Measurements from ENCODE around the gene CES2.

The CES2 gene

DNA sequence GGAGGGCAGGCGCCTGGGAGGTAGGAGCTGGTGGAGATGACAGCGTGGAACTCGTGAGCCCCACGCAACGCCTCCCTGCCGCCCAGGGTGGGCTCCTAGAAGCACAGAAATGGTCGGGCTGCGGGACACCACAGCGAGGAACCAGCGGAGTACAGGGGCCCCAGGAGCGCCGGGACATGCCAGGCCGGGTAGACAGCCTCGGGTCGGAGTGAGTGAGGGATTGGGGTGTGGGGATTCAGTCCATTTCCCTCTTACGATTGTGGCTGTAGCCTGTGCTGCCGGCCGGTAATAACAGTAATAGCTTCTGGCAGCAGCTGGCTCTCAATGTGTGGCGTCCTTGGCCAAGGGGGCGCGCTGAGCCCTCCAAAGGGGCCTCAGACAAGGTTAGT, 13.5 kb downstream of the CES2 start:
- Histone ChIP-seq H3K4me2 (no peak overlapping the region), H3K27ac (no peak overlapping the region), H3K4me1 (ENCODE audit: low read depth, poor library complexity, severe bottlenecking) (peaks cover 3% of the 10 kb centered on the region), H3K27me3 (ENCODE audit: insufficient read depth, low read depth) (no peaks in the 10 kb centered on the region), H3K79me2 (ENCODE audit: insufficient read depth, low read depth) (no peaks in the 10 kb centered on the region), H2AFZ (ENCODE audit: low read depth) (no peak overlapping the region), H4K20me1 (ENCODE audit: insufficient read depth) (no peaks in the 10 kb centered on the region), H3K36me3 (ENCODE audit: insufficient read depth) (no peaks in the 10 kb centered on the region), H3K9ac (no peak overlapping the region), H3K4me3 (IDR thresholded peaks at IDR 0.05; ENCODE audit: insufficient read depth, low read depth, low read length) (no peak overlapping the region)
- TF ChIP-seq, protein P1, sequence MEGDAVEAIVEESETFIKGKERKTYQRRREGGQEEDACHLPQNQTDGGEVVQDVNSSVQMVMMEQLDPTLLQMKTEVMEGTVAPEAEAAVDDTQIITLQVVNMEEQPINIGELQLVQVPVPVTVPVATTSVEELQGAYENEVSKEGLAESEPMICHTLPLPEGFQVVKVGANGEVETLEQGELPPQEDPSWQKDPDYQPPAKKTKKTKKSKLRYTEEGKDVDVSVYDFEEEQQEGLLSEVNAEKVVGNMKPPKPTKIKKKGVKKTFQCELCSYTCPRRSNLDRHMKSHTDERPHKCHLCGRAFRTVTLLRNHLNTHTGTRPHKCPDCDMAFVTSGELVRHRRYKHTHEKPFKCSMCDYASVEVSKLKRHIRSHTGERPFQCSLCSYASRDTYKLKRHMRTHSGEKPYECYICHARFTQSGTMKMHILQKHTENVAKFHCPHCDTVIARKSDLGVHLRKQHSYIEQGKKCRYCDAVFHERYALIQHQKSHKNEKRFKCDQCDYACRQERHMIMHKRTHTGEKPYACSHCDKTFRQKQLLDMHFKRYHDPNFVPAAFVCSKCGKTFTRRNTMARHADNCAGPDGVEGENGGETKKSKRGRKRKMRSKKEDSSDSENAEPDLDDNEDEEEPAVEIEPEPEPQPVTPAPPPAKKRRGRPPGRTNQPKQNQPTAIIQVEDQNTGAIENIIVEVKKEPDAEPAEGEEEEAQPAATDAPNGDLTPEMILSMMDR (conservative IDR thresholded peaks at IDR 0.05; ENCODE audit: low read depth, low read length), result no peak

DNA sequence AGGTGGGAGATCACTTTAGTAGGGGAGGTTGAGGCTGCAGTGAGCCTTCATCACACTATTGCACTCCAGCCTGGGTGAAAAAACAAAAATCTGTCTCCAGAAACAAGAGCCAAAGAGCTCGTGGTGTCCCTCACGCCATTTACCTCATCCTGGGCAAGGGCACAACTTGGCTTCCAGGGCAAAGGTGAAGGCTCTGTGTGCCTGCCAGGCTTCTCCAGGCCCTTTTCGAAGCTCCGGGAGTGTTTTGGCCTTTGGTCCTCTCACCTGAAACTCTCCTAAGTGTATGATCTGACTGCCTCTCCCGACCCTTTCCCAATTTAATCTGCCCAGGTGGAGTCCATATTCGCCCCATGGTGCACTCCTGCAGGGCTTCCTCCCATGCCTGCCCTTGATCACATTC, 14.2 kb downstream of the CES2 start:
- H3K9ac ChIP-seq, result no peak overlapping the region
- no peaks in the 10 kb centered on the region for H3K36me3 ChIP-seq (ENCODE audit: insufficient read depth)
- TF ChIP-seq, protein P1 (conservative IDR thresholded peaks at IDR 0.05; ENCODE audit: low read depth, low read length), result no peak
- no peaks in the 10 kb centered on the region for H3K79me2 ChIP-seq (ENCODE audit: insufficient read depth, low read depth)
- H3K27ac ChIP-seq, result no peak overlapping the region
- no peak overlapping the region for H3K4me3 ChIP-seq (IDR thresholded peaks at IDR 0.05; ENCODE audit: insufficient read depth, low read depth, low read length)
- H3K4me1 ChIP-seq (ENCODE audit: low read depth, poor library complexity, severe bottlenecking), result peaks cover 3% of the 10 kb centered on the region
- no peaks in the 10 kb centered on the region for H4K20me1 ChIP-seq (ENCODE audit: insufficient read depth)
- H3K4me2 ChIP-seq, result no peak overlapping the region
- no peak overlapping the region for H2AFZ ChIP-seq (ENCODE audit: low read depth)
- H3K27me3 ChIP-seq (ENCODE audit: insufficient read depth, low read depth), result no peaks in the 10 kb centered on the region

DNA sequence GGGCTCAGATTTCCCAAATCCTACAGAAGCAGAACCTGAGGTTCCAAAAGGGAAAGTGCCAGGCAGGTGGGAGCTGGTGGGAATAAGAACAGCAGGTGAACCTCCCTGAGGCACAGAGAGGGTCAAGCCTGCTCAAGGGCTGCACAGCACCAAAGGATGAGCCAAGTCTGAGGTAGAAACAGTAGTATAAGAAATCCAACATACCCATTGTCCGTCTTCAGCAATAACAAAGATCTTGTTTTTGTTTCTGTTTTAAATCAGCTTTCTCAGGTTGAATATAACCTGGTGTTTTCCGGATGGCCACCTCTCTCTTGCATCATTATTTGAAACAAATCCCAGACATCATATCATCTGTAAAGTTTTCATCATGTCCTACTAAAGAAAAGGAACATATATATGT, 15.1 kb downstream of the CES2 start:
- Histone ChIP-seq H3K4me3 (IDR thresholded peaks at IDR 0.05; ENCODE audit: insufficient read depth, low read depth, low read length) (no peak overlapping the region), H4K20me1 (ENCODE audit: insufficient read depth) (no peaks in the 10 kb centered on the region), H3K27ac (no peak overlapping the region), H3K4me2 (no peak overlapping the region), H3K27me3 (ENCODE audit: insufficient read depth, low read depth) (no peaks in the 10 kb centered on the region), H3K36me3 (ENCODE audit: insufficient read depth) (no peaks in the 10 kb centered on the region), H3K9ac (no peak overlapping the region), H2AFZ (ENCODE audit: low read depth) (no peak overlapping the region), H3K79me2 (ENCODE audit: insufficient read depth, low read depth) (no peaks in the 10 kb centered on the region), H3K4me1 (ENCODE audit: low read depth, poor library complexity, severe bottlenecking) (peaks cover 3% of the 10 kb centered on the region)
- TF ChIP-seq, protein P1 (conservative IDR thresholded peaks at IDR 0.05; ENCODE audit: low read depth, low read length), result no peak

DNA sequence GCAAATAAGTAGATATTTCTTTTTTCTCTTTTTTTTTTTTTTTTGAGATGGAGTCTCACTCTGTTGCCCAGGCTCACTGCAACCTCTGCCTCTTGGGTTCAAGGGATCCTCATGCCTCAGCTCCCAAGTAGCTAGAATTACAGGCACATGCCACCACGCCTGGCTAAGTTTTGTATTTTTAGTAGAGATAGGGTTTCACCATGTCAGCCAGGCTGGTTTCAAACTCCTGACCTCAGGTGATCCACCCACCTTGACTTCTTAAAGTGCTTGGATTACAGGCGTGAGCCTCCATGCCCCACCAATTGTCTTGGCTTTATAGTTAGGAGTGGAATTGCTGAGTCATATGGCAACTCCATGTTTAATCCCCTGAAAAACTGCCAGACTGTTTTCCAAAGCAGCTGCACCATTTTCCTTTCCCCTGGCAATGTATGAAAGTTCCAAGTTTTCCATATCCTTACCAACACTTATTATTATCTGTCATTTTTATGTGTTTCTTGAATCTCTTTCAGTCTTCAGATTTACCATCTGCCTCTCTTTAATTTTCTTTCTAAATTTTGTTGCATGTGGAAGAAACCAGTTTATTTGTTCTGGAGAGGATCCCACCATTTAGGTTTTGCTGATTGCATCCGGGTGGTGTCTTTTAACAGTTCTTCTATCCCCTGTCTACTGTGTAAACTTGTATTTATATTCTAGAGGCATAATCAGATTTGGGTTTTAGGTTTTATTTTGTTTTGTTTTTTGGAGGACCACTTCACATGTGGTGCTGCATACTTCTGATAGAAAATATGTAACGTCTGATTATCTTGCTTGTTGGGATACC, 15.9 kb downstream of the CES2 start:
- no peaks in the 10 kb centered on the region for H4K20me1 ChIP-seq (ENCODE audit: insufficient read depth)
- H3K4me2 ChIP-seq, result no peak overlapping the region
- no peak overlapping the region for H3K27ac ChIP-seq
- no peaks in the 10 kb centered on the region for H3K79me2 ChIP-seq (ENCODE audit: insufficient read depth, low read depth)
- no peak overlapping the region for H2AFZ ChIP-seq (ENCODE audit: low read depth)
- no peaks in the 10 kb centered on the region for H3K36me3 ChIP-seq (ENCODE audit: insufficient read depth)
- H3K4me3 ChIP-seq (IDR thresholded peaks at IDR 0.05; ENCODE audit: insufficient read depth, low read depth, low read length), result no peak overlapping the region
- TF ChIP-seq, protein P1 (conservative IDR thresholded peaks at IDR 0.05; ENCODE audit: low read depth, low read length), result no peak
- peaks cover 3% of the 10 kb centered on the region for H3K4me1 ChIP-seq (ENCODE audit: low read depth, poor library complexity, severe bottlenecking)
- H3K27me3 ChIP-seq (ENCODE audit: insufficient read depth, low read depth), result no peaks in the 10 kb centered on the region
- no peak overlapping the region for H3K9ac ChIP-seq

Measured in KMS-11 (cell line).